Thymus (tissue), 11 donors: ENCODE data around the gene BCAT1. TPM values are rescaled to one million over a fixed set of nuclear protein-coding genes. Genes with fewer than 3 reads are reported as not detected.
"Not testable (repeated sequence)": the region's sequence is repeated elsewhere in the genome, so short reads cannot be mapped to it uniquely, and the experiment has no call there.

Experiments used
- DNase-seq, 9 donors: peaks; one replicate each; pipeline ENCODE4 v3.0.0-alpha.2; 2013; ENCODE audit warnings: low spot score in 9 of 9, low read depth in 6 of 9, missing footprints in 1 of 9
- H3K27ac ChIP-seq, 2 donors: one replicate each; pipeline ENCODE4 v1.5.1; 2013; ENCODE audit warnings: control low read depth in 1 of 2, low read depth in 1 of 2, low read length in 1 of 2, mild to moderate bottlenecking in 1 of 2, moderate library complexity in 1 of 2
- H3K27me3 ChIP-seq, 2 donors: one replicate each; pipeline ENCODE4 v1.5.1; 2013; ENCODE audit warnings: low read length in 1 of 2; ENCODE audit not compliant: control insufficient read depth in 2 of 2, insufficient read depth in 1 of 2
- H3K36me3 ChIP-seq, 2 donors: one replicate each; pipeline ENCODE4 v1.5.1; 2013; ENCODE audit warnings: low read length in 1 of 2, mild to moderate bottlenecking in 1 of 2, moderate library complexity in 1 of 2; ENCODE audit not compliant: control insufficient read depth in 2 of 2, insufficient read depth in 2 of 2
- H3K4me1 ChIP-seq, 2 donors: one replicate each; pipeline ENCODE4 v1.5.1; 2013; ENCODE audit warnings: low read length in 2 of 2; ENCODE audit not compliant: control insufficient read depth in 2 of 2, insufficient read depth in 2 of 2
- H3K4me3 ChIP-seq, 2 donors: one replicate each; pipeline ENCODE4 v1.5.1; 2013; ENCODE audit warnings: low read length in 2 of 2, control low read depth in 1 of 2, mild to moderate bottlenecking in 1 of 2
- H3K9me3 ChIP-seq, 2 donors: one replicate each; pipeline ENCODE4 v1.5.1; 2013; ENCODE audit warnings: low read length in 1 of 2, mild to moderate bottlenecking in 1 of 2; ENCODE audit not compliant: control insufficient read depth in 2 of 2, insufficient read depth in 1 of 2
- WGBS: extraction: QIAGEN DNeasy Blood & Tissue Kit; methylation state at CpG from one replicate; pipeline ENCODE4 v1.1.7; 2013; 5-methylcytosine and 5-hydroxymethylcytosine counted together
- polyA plus RNA-seq: library from polyadenylated mRNA; stranded (reverse); fragments of 200-250 nt; gene quantifications from one replicate; pipeline ENCODE4 v1.2.3, GENCODE V29; 2013
- total RNA-seq: library from RNA; stranded (reverse); fragments of 120-200 nt; gene quantifications from one replicate; pipeline ENCODE4 v1.2.4, GENCODE V29; 2013
- donor health status: healthy.

Gene BCAT1
- total and polyA plus RNA-seq, 2 donors, result 6.0 to 18.5 TPM

DNA sequence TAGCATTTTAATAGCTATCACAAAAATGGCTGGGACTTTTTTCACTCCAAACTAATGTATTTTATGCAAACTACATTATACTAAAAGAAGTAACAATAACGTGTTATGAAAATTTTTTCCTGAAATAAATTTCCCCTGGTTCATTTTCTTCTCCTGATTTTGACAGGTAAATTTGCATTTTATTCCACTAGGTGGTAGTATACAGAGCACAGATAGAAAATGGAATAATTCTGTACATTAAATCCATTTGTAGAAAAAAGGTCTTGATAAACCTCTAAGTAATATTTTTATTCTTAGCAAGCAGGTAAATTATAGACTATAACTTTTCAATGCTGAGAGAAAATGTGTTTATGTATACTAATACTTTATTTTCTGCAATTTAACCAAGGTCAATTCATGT is 96.5 kb downstream of the BCAT1 start:
- peak in 1 of 9 donors; percentile 9 for DNase-seq
- Histone ChIP-seq H3K27me3 (no peaks in the 10 kb centered on the region), H3K4me1 (no peaks in the 10 kb centered on the region), H3K4me3 (no peak overlapping the region), H3K9me3 (no peaks in the 10 kb centered on the region), H3K27ac (no peak overlapping the region), H3K36me3 (no peaks in the 10 kb centered on the region)
- whole genome bisulfite sequencing, result 44% methylated on average over 1 of the region's 1 CpG

DNA sequence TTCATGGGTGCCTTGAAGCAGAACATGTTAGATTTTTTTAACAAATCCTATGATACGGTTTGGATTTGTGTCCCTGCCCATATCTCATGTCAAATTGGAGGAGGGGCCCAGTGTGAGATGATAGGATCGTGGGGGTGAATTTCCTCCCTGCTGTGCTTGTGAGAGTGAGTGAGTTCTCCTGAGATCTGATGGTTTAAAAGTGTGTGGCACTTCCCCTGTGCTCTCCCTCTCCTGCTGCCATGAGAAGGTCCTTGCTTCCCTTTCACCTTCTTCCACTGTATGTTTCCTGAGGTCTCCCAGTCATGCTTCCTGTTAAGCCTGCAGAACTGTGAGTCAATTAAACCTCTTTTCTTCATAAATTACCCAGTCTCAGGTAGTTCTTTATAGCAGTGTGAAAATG is 97.0 kb downstream of the BCAT1 start:
- WGBS, result 41% methylated on average over 2 of the region's 2 CpGs

DNA sequence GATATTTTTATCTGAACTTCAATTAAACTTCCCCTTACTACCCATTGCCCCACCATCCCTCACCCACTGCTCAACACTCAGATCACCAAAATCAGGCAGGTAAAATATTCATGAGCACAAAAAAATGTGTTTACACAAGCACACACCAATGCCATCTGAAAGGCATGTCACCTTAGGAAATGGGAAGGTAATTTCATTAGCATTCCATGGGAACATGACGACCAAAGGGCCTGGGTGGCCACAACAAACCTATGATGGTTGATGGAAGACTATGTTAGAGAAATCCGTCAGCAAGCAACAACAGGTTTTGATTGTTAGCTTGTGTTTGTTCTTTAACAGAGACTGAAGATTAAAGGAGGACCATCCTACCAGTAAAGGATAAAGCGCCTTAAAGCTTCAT is 97.6 kb downstream of the BCAT1 start:
- Histone ChIP-seq H3K4me3 (no peak overlapping the region), H3K27me3 (no peaks in the 10 kb centered on the region), H3K36me3 (no peaks in the 10 kb centered on the region), H3K4me1 (no peaks in the 10 kb centered on the region), H3K27ac (no peak overlapping the region), H3K9me3 (no peaks in the 10 kb centered on the region)
- DNase-seq, result no peak
- 95% methylated on average over 3 of the region's 3 CpGs for WGBS

More for the DNA sequence above, 97.0 kb downstream of the BCAT1 start:
- not testable (repeated sequence) for H3K27me3 ChIP-seq, DNase-seq, H3K27ac ChIP-seq, H3K36me3 ChIP-seq, H3K4me3 ChIP-seq, H3K9me3 ChIP-seq, H3K4me1 ChIP-seq

DNA sequence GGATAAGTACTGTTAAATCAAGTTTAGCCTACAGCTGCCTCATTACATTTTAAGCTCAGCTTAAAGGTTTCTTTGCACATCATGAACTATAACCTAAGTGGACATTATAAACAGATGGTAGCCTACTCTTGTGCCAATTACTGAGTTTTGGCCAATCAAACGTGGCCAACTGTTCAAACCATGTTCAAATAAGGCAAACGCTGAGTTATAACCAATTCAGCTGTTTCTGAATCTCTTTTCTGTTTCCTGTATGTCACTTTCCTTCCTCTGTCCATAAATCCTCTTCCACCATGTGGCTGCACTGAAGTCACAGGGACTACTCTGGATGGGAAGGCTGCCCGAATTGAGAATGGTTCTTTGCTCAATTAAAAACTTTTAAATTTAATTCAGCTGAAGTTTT is 98.4 kb downstream of the BCAT1 start:
- WGBS, result 48% methylated on average over 3 of the region's 3 CpGs
- Histone ChIP-seq H3K27ac (no peak overlapping the region), H3K36me3 (no peaks in the 10 kb centered on the region), H3K4me1 (no peaks in the 10 kb centered on the region), H3K27me3 (no peaks in the 10 kb centered on the region), H3K9me3 (no peaks in the 10 kb centered on the region), H3K4me3 (no peak overlapping the region)
- no peak for DNase-seq

DNA sequence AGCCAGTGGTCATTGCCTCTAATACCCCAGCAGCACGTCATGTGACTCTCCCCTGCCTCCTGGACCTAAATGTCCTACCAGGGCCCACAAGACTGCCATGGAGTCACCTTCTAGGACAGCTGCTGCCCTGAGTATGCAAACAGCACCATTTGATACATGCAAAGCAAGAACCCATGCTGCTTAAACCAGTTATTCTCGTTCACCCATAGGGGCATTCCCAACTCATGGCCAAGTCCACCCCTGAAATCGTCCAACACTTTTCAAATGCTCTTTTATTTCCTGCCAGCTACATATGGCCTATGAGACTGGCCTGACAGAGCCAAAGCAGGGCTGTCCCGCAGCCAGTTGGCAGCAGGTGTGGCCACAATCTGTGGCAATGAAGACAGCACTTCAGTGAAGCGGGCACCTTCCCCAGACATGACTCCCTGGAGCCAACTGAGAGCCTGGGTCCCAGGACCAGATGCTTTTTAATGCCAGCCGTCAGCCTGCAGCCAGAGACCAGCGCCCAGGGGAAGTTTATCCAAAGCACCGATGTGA is 99.9 kb downstream of the BCAT1 start:
- no peak for DNase-seq
- H3K27ac ChIP-seq, result no peak overlapping the region
- H3K4me1 ChIP-seq, result no peaks in the 10 kb centered on the region
- no peak overlapping the region for H3K4me3 ChIP-seq
- H3K27me3 ChIP-seq, result no peaks in the 10 kb centered on the region
- no peaks in the 10 kb centered on the region for H3K36me3 ChIP-seq
- 98% methylated on average over 8 of the region's 8 CpGs for WGBS
- no peaks in the 10 kb centered on the region for H3K9me3 ChIP-seq

DNA sequence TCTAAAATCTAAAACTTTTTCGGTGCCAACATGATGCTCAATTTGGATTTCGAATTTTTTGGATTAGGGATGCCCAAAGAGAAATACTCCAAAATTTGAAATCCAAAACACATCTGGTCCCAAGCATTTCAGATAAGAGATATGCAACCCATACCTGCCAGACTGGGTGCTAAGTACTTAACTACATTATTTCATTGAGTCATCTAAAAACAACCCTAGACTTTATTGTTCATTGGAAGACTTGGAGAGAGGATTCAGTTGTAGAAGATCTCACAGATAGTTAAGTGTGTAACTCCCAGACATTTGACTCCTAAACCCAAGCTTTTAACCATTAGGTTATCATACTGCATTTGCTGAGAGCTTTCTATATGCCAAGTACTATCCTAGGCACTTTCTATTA is 102.2 kb downstream of the BCAT1 start:
- DNase-seq, result no peak
- over 99% methylated on average over 2 of the region's 2 CpGs for WGBS

DNA sequence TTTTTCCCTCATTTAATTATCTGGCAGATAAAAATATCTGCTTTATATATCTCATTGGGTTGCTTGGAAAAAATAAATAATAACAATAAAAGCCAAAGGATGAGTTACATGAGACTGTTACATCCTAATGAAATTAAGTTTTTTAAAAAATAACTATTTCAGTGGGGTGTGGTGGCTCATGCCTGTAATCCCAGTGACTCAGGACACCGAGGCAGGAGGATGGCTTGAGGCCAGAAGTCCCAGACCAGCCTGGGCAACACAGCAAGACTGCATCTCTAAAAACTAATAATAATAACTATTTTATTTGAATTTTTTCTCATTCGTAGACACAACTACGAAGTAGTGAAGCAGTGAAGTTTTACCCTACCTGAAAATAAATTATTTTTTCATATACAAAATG is 103.3 kb downstream of the BCAT1 start:
- WGBS, result 98% methylated on average over 3 of the region's 3 CpGs
- no peaks in the 10 kb centered on the region for H3K4me1 ChIP-seq

More for the DNA sequence above, 102.2 kb downstream of the BCAT1 start:
- H3K27ac ChIP-seq, result no peak overlapping the region
- no peak overlapping the region for H3K4me3 ChIP-seq
- no peaks in the 10 kb centered on the region for H3K4me1 ChIP-seq
- no peaks in the 10 kb centered on the region for H3K9me3 ChIP-seq
- no peaks in the 10 kb centered on the region for H3K27me3 ChIP-seq
- H3K36me3 ChIP-seq, result peaks cover 0 to 4% of the 10 kb centered on the region in 2 donors

DNA sequence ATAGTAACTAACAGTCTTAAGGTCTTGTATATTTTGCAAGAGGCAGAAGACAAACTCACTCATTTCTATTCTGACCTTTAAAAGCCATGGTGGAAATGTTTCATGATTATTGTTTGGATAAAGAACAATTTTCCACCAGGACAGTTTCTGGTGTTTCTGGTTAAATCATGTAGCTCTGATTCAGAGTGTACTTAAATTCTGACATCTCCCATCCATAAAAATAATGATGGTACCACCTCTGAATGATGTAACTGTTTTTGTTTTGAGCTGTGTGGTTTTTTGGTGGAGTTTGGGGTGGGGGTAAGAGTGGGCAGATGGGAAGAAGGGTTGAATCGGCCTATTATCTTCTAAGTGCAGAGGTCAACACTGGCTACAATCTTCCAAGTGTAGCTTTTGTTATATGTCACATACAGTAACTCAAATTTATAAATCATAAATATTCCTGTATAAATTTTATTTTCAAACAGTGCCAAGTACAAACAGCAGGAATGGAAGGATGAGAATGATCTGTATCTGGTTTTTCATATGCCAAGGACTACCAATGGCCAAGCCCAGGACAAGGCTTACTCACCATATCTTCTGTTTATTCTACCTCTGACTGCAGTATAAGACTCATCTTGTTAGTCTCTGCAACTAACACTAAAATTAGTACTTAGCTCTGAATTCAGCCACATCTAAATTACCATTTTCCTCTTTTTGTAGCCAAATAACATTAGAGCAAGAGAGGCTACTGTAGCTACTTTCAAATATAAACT is 108.7 kb downstream of the BCAT1 start:
- Histone ChIP-seq H3K27ac (no peak overlapping the region), H3K9me3 (no peaks in the 10 kb centered on the region), H3K4me3 (no peak overlapping the region), H3K4me1 (no peaks in the 10 kb centered on the region), H3K36me3 (peaks cover 0 to 5% of the 10 kb centered on the region in 2 donors), H3K27me3 (no peaks in the 10 kb centered on the region)
- DNase-seq, result no peak
- WGBS, result 97% methylated on average over 1 of the region's 1 CpG

More for the DNA sequence above, 103.3 kb downstream of the BCAT1 start:
- H3K9me3 ChIP-seq, result no peaks in the 10 kb centered on the region
- no peaks in the 10 kb centered on the region for H3K27me3 ChIP-seq
- H3K36me3 ChIP-seq, result peaks cover 0 to 5% of the 10 kb centered on the region in 2 donors
- no peak for DNase-seq
- no peak overlapping the region for H3K4me3 ChIP-seq
- no peak overlapping the region for H3K27ac ChIP-seq

DNA sequence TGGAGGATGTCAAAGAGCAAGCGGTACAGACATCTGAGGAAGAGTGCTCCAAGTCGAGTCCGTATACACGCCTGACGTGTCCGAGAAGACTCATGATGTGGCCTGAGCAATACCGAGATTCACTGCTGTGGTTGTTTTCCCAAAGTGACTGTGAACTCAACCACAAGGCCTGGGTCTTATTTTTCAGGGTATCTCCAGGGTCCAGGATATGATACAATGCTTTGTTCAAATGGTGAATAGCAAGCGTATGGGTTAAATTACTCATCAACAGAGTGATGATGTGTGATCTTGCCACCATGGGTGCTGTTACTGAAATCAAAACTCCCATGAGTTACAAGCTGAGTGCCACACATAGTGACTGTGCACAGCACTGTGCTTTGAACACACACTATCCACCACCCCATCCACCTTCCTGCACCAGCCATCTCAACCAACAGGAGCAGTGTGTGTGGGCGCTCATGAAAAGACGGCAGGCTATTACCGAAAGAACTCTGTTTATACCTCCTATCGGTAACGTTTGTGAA is 109.6 kb downstream of the BCAT1 start:
- no peak for DNase-seq
- 94% methylated on average over 13 of the region's 13 CpGs for WGBS
- Histone ChIP-seq H3K9me3 (no peaks in the 10 kb centered on the region), H3K4me1 (no peaks in the 10 kb centered on the region), H3K27ac (no peak overlapping the region), H3K36me3 (peaks cover 0 to 5% of the 10 kb centered on the region in 2 donors), H3K27me3 (no peaks in the 10 kb centered on the region), H3K4me3 (no peak overlapping the region)
